AG04450 (cell line): ENCODE data around the gene FPR2. TPM values are rescaled to one million over a fixed set of nuclear protein-coding genes. Genes with fewer than 3 reads are reported as not detected.

ENCODE experiments used
- CTCF ChIA-PET: fragments of 300-600, 350-600 bp; formaldehyde crosslinking; extraction: SDS; loops from one replicate; lab custom pipeline; 2022; ENCODE audit warnings: antibody characterized with exemption, inconsistent platforms; lab: Charles Lee
- POLR2A ChIA-PET: fragments of 350-600 bp; formaldehyde crosslinking; extraction: SDS; loops from one replicate; lab custom pipeline; 2021; ENCODE audit warnings: antibody characterized with exemption, inconsistent platforms; lab: Yijun Ruan, JAX
- DNase-seq: peaks from one replicate; pipeline ENCODE4 v3.0.0-alpha.2; 2011; ENCODE audit warnings: low read depth, low spot score
- H3K27ac ChIP-seq: one replicate; pipeline ENCODE4 v1.5.1; 2012; ENCODE audit warnings: low read depth, low read length, control low read depth
- H3K27me3 ChIP-seq: one replicate; pipeline ENCODE4 v1.6.0; 2012; ENCODE audit warnings: low read length; ENCODE audit not compliant: control insufficient read depth, insufficient read depth
- H3K4me3 ChIP-seq: 2 replicates; pipeline ENCODE4 v1.5.1; 2011; ENCODE audit warnings: mild to moderate bottlenecking, low read depth, low read length, control low read depth
- H3K9me3 ChIP-seq: 2 replicates; pipeline ENCODE4 v1.5.1; 2012; ENCODE audit warnings: low read length; ENCODE audit not compliant: control insufficient read depth, insufficient read depth
- polyA plus RNA-seq: library from polyadenylated mRNA; depleted of rRNA; stranded (reverse); fragments of >200 nt; gene quantifications from 2 replicates; pipeline ENCODE4 v1.2.3, GENCODE V29; 2011
- TF ChIP-seq, protein P1 (sequence below): IDR thresholded peaks from 2 replicates; pipeline ENCODE4 v1.5.1; 2011; ENCODE audit warnings: low read depth, low read length, control low read depth, inconsistent platforms

The FPR2 gene
- polyA plus RNA-seq, 1 experiment: not detected

DNA sequence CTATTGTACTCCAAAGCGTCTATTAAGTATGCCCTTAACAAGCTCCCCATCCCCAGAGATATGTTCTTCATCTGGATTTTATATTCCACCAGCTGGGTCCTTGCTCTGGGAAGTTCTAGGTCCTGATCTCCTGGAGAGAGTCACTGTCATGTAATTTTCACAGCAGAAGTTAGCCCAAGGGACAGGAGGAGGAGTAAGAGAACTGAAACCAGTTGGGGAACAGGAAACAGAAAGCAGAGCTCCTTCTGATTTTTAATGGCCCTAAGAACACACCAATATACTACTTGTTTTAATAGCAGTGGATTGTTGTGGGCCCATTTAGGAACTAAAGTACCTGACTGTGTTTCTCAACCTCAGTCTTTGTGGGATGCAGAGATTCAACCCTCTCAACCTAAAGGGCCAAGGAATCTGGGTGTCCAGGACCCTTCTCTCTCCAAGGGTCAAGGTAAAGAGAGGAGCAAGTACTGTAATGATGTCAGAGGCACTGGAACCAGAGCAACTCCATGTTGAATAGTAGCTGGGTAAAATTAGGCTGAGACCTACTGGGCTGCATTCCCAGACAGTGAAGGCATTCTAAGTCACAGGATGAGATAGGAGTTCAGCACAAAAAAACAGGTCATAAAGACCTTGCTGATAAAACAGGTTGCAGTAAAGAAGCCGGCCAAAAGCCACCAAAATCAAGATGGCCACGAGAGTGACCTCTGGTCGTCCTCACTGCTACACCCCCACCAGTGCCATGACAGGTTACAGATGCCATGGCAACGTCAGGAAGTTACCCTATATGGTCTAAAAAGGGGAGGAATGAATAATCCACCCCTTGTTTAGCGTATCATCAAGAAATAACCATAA is 25.9 kb downstream of the FPR2 start:
- no peak overlapping the region for H3K4me3 ChIP-seq
- H3K27ac ChIP-seq: no peak overlapping the region
- DNase-seq: no peak
- H3K27me3 ChIP-seq: no peaks in the 10 kb centered on the region
- POLR2A ChIA-PET: no interaction called here
- TF ChIP-seq, protein P1, sequence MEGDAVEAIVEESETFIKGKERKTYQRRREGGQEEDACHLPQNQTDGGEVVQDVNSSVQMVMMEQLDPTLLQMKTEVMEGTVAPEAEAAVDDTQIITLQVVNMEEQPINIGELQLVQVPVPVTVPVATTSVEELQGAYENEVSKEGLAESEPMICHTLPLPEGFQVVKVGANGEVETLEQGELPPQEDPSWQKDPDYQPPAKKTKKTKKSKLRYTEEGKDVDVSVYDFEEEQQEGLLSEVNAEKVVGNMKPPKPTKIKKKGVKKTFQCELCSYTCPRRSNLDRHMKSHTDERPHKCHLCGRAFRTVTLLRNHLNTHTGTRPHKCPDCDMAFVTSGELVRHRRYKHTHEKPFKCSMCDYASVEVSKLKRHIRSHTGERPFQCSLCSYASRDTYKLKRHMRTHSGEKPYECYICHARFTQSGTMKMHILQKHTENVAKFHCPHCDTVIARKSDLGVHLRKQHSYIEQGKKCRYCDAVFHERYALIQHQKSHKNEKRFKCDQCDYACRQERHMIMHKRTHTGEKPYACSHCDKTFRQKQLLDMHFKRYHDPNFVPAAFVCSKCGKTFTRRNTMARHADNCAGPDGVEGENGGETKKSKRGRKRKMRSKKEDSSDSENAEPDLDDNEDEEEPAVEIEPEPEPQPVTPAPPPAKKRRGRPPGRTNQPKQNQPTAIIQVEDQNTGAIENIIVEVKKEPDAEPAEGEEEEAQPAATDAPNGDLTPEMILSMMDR: no peak
- peaks cover 4% of the 10 kb centered on the region for H3K9me3 ChIP-seq
- CTCF ChIA-PET: interaction anchor here (1.3 kb wide), 1 partner anchor 9 kb away, joined by 6 read pairs; no protein-coding TSS in a partner anchor

DNA sequence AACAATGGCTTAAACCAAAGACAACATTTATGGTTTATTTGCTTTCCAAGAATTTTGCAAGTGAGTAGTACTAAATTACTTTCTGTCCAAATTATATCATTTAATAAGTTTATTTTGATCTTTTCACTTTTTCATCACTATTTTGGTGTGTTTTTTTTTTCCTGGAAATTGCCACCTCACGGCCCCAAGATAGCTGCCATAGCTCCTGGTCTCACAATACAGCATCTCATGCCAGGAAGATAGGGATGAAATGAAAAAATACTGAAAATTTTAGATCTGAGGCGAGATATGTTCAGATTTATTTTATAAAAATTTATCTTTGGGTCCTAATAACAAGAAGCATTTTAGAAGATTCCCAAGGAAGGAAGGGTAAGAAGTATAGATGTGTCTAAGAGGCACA is 27.0 kb downstream of the FPR2 start:
- Histone ChIP-seq H3K4me3 (no peak overlapping the region), H3K27ac (no peak overlapping the region), H3K9me3 (peaks cover 4% of the 10 kb centered on the region), H3K27me3 (no peaks in the 10 kb centered on the region)
- POLR2A ChIA-PET: no interaction called here
- CTCF ChIA-PET: no interaction called here
- TF ChIP-seq, protein P1: no peak
- DNase-seq: no peak

DNA sequence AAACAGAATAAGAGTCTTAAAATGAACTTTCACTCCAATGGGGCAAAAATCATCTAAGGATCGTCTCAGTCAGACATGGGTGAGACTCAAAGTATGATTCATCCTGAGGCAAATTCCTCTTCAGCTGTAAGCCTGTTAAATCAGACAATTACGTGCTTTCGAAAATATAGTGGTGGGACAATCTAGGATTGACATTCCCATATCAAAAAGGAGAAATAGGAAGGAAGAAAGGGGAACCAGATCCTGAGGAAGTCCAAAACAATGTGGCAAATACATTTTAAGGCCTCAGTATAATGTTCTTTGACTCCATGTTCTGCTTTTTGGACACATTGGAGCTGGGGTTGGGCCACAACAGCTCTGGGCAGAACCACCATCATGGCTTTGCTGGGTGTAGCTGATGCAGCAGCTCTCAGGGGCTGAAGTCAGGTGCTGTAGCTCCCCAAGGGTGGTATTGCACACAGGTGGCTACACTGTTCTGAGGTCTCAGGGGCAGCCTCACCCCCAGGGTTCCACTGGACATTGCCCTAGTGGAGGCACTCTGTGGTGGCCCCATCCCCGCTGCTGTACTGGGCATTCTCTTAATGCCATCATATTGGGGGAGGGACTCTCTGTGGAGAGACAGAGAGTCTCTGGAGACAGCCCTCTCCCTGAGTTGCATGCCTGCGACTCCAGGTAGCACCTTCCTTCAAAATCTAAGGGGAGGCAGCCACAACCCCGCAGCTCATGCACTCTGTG is 28.2 kb downstream of the FPR2 start:
- H3K27ac ChIP-seq: no peak overlapping the region
- no peak for DNase-seq
- CTCF ChIA-PET: interaction anchor here (1.5 kb wide), 1 partner anchor 11 kb away, joined by 4 read pairs; no protein-coding TSS in a partner anchor

DNA sequence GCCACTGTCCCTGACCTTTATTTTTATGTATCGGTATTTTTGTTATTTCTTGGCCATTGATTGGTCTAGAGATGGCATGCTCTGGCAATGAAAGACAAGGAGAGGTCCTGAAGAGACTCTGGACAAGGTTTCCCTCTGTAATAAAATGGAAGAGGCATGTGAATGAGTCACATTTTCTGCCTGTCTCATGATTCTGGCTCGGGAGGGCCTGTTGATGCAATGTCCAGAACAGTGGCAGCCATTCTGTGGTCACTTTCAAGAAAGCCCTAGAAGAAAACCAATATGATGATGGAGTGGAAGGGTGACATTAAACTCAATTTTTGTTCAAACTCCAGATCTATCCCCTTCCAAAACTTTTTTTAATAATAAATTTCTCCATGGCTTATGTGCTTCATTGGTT is 32.0 kb downstream of the FPR2 start:
- Histone ChIP-seq H3K9me3 (peaks cover 4% of the 10 kb centered on the region), H3K4me3 (no peak overlapping the region), H3K27ac (no peak overlapping the region), H3K27me3 (no peaks in the 10 kb centered on the region)
- CTCF ChIA-PET: no interaction called here
- POLR2A ChIA-PET: no interaction called here
- DNase-seq: no peak
- TF ChIP-seq, protein P1: no peak

More for the DNA sequence above, 28.2 kb downstream of the FPR2 start:
- POLR2A ChIA-PET: no interaction called here
- TF ChIP-seq, protein P1: no peak
- no peaks in the 10 kb centered on the region for H3K27me3 ChIP-seq
- H3K9me3 ChIP-seq: peaks cover 4% of the 10 kb centered on the region
- no peak overlapping the region for H3K4me3 ChIP-seq

DNA sequence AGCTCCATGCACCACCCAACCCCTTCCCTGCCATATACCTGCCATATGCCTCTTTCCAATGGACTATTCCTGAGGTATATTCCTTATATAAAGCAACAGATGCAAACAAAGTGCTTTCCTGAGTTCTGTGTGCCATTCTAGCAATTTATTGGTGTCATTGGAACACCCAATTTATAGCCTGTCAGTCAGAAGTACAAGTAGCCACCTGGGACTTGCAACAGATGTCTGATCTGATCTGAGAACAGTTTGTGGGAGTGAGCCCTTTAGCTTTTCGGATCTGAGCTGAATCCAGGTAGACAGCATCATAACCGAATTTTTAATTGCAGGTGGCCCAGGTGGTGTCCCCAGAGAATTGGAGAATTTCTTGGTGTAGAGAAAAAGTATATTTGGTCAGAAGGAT is 33.0 kb downstream of the FPR2 start:
- ChIA-PET CTCF (no interaction called here), POLR2A (no interaction called here)
- H3K27ac ChIP-seq: no peak overlapping the region
- H3K4me3 ChIP-seq: no peak overlapping the region
- TF ChIP-seq, protein P1: no peak
- H3K9me3 ChIP-seq: peaks cover 4% of the 10 kb centered on the region
- H3K27me3 ChIP-seq: no peaks in the 10 kb centered on the region
- DNase-seq: no peak
